ENCODE data around the gene IL1RN. TPM values are rescaled to one million over a fixed set of nuclear protein-coding genes. Genes with fewer than 3 reads are reported as not detected.

IL1RN gene
- polyA plus RNA-seq, 1 donor (not counting 4 experiments of a cell fraction or from before 2014, with no cell fraction given) = 128 TPM

DNA sequence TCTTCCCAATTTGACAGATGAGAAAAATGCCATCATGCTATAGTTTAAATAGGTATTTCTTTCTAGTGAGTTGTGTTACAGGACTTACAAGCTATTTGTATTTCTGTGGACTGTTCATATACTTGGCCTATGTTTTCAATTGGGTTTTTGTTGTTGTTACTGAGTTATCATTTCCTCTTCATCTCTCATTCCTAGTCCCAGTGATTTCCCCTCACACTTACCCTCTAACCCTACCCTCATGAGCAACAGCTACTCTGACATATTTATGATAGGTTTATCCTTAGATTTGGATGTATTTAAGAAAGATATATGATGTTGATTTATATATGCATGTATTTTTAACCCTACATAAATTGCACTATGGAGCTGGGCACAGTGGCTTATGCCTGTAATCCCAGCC, 35.5 kb downstream of the IL1RN start:
- Histone ChIP-seq H2AFZ (ENCODE audit: control insufficient read depth, low read length) (no peak overlapping the region), H3K9me1 (ENCODE audit: control insufficient read depth, extremely low read depth, insufficient read depth, low read length) (peaks cover 7% of the 10 kb centered on the region), H3K9me3 (ENCODE audit: control insufficient read depth, low read depth, low read length) (no peaks in the 10 kb centered on the region), H3K36me3 (ENCODE audit: control insufficient read depth in 2 of 2, extremely low read depth in 1 of 2, insufficient read depth in 2 of 2, low read length in 2 of 2) (peaks cover 4 to 8% of the 10 kb centered on the region in 2 experiments), H3K27me3 (ENCODE audit: control insufficient read depth, extremely low read depth, insufficient read depth, low read length) (no peaks in the 10 kb centered on the region), H3K4me2 (ENCODE audit: control insufficient read depth, extremely low read depth, insufficient read depth, low read depth, low read length) (no peak overlapping the region), H3K9ac (ENCODE audit: control insufficient read depth, extremely low read depth, insufficient read depth, low read length) (no peak overlapping the region), H3K4me1 (ENCODE audit: control insufficient read depth, extremely low read depth, insufficient read depth, low read length) (peaks cover 30% of the 10 kb centered on the region), H4K20me1 (ENCODE audit: control insufficient read depth, extremely low read depth, insufficient read depth, low read length) (peaks cover 7% of the 10 kb centered on the region), H3K27ac (ENCODE audit: control insufficient read depth, insufficient read depth, low read length) (no peak overlapping the region), H3K4me3 (ENCODE audit: control insufficient read depth in 2 of 3, extremely low read depth in 1 of 3, insufficient read depth in 2 of 3, low read depth in 1 of 3, low read length in 3 of 3) (no peak overlapping the region), H3K79me2 (ENCODE audit: control insufficient read depth, insufficient read depth, low read length) (peaks cover 50% of the 10 kb centered on the region)
- TF ChIP-seq, protein P1, sequence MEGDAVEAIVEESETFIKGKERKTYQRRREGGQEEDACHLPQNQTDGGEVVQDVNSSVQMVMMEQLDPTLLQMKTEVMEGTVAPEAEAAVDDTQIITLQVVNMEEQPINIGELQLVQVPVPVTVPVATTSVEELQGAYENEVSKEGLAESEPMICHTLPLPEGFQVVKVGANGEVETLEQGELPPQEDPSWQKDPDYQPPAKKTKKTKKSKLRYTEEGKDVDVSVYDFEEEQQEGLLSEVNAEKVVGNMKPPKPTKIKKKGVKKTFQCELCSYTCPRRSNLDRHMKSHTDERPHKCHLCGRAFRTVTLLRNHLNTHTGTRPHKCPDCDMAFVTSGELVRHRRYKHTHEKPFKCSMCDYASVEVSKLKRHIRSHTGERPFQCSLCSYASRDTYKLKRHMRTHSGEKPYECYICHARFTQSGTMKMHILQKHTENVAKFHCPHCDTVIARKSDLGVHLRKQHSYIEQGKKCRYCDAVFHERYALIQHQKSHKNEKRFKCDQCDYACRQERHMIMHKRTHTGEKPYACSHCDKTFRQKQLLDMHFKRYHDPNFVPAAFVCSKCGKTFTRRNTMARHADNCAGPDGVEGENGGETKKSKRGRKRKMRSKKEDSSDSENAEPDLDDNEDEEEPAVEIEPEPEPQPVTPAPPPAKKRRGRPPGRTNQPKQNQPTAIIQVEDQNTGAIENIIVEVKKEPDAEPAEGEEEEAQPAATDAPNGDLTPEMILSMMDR (optimal IDR thresholded peaks at IDR 0.05 in 1 of 3, IDR thresholded peaks at IDR 0.05 in 1 of 3, conservative IDR thresholded peaks at IDR 0.05 in 1 of 3; ENCODE audit: extremely low read depth in 1 of 3, insufficient read depth in 2 of 3, low read length in 3 of 3) = no peak
- TF ChIP-seq EZH2 (IDR thresholded peaks at IDR 0.05; ENCODE audit: low read length) = no peak
- dilution Hi-C loops (cut with MboI; ENCODE audit: extremely low pct_ligation_motif_present, low sequenced_read_pairs) = no loop called here
- FAIRE-seq (no peak), DNase-seq (ENCODE audit: low read depth, low spot score) (no peak)

DNA sequence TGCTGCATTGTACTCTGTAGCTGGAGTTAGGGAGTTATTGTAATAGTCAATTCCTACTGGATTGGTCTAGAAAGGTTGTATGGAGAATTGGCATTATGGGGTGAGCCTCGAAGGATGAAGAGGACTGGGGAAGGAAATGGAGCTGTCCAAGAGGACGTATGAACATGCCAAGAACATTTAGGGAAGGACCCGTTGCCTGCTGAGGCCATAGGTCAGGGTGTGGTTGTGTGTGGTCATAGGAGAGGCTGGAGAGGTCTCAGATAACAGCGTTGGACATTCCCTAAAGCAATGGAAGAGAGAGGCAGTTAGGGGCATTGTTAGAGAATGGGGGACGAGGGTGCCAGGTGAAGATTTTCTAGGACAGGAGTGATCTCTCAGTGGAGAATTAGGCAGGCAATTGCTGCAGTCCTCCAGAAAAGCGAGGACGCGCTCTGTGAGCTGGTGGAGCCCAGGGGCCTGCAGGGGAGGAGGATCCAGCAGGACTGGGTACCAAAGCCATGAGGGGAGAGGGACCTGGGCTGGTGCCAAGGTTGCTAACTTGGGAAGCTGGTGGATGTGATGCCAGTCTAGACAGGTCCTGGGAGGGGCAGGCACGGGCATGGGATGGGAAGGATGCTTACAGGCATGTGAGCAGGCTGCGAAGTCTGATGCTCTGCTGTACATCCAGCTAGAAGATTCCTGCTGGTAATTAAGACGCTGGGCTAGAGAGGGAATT, 37.0 kb downstream of the IL1RN start:
- Histone ChIP-seq H3K9me1 (ENCODE audit: control insufficient read depth, extremely low read depth, insufficient read depth, low read length) (peaks cover 4% of the 10 kb centered on the region), H3K27ac (ENCODE audit: control insufficient read depth, insufficient read depth, low read length) (no peak overlapping the region), H3K9ac (ENCODE audit: control insufficient read depth, extremely low read depth, insufficient read depth, low read length) (no peak overlapping the region), H3K4me2 (ENCODE audit: control insufficient read depth, extremely low read depth, insufficient read depth, low read depth, low read length) (peak overlapping the region; percentile 25), H3K36me3 (ENCODE audit: control insufficient read depth in 2 of 2, extremely low read depth in 1 of 2, insufficient read depth in 2 of 2, low read length in 2 of 2) (peaks cover 9 to 21% of the 10 kb centered on the region in 2 experiments), H3K4me1 (ENCODE audit: control insufficient read depth, extremely low read depth, insufficient read depth, low read length) (peaks cover 15% of the 10 kb centered on the region), H3K27me3 (ENCODE audit: control insufficient read depth, extremely low read depth, insufficient read depth, low read length) (no peaks in the 10 kb centered on the region), H3K79me2 (ENCODE audit: control insufficient read depth, insufficient read depth, low read length) (peaks cover 45% of the 10 kb centered on the region), H3K4me3 (ENCODE audit: control insufficient read depth in 2 of 3, extremely low read depth in 1 of 3, insufficient read depth in 2 of 3, low read depth in 1 of 3, low read length in 3 of 3) (no peak overlapping the region), H2AFZ (ENCODE audit: control insufficient read depth, low read length) (no peak overlapping the region), H3K9me3 (ENCODE audit: control insufficient read depth, low read depth, low read length) (no peaks in the 10 kb centered on the region), H4K20me1 (ENCODE audit: control insufficient read depth, extremely low read depth, insufficient read depth, low read length) (peaks cover 7% of the 10 kb centered on the region)
- dilution Hi-C loops (cut with MboI; ENCODE audit: extremely low pct_ligation_motif_present, low sequenced_read_pairs) = no loop called here
- DNase-seq (ENCODE audit: low read depth, low spot score) (peak; percentile 61), FAIRE-seq (peak; percentile 84)
- TF ChIP-seq, protein P1 (optimal IDR thresholded peaks at IDR 0.05 in 1 of 3, IDR thresholded peaks at IDR 0.05 in 1 of 3, conservative IDR thresholded peaks at IDR 0.05 in 1 of 3; ENCODE audit: extremely low read depth in 1 of 3, insufficient read depth in 2 of 3, low read length in 3 of 3) = no peak
- TF ChIP-seq EZH2 (IDR thresholded peaks at IDR 0.05; ENCODE audit: low read length) = no peak
